Fibroblast of villous mesenchyme (primary cell): ENCODE measurements around the gene PPP1R9B. TPM values are rescaled to one million over a fixed set of nuclear protein-coding genes. Genes with fewer than 3 reads are reported as not detected.

ENCODE experiments used
- DNase-seq: peaks from one replicate; pipeline ENCODE4 v3.0.0-alpha.2; 2010; ENCODE audit warnings: low read depth
- H3K4me3 ChIP-seq: 2 replicates; pipeline ENCODE4 v1.5.1; 2011; ENCODE audit warnings: low read depth, mild to moderate bottlenecking, low read length
- CTCF ChIP-seq: IDR thresholded peaks from 2 replicates; pipeline ENCODE4 v1.5.1; 2012; ENCODE audit warnings: low read depth, mild to moderate bottlenecking, low read length; ENCODE audit not compliant: insufficient read depth
- total RNA-seq: library from RNA; depleted of rRNA; stranded (reverse); fragments of >200 nt; gene quantifications from 2 replicates; pipeline ENCODE4 v1.2.3, GENCODE V29; 2012

Gene PPP1R9B
- total RNA-seq, 1 donor, result 47.1 TPM

- TF ChIP-seq CTCF, result no peak
- peak; percentile 50 for DNase-seq
- H3K4me3 ChIP-seq, result no peak overlapping the region
These were observed 26.7 kb downstream of the PPP1R9B start for GRCh38 chr17:50123649-50124349.

- TF ChIP-seq CTCF, result no peak
- no peak for DNase-seq
- no peak overlapping the region for H3K4me3 ChIP-seq
These were observed 27.5 kb downstream of the PPP1R9B start for GRCh38 chr17:50122945-50123344.

- DNase-seq, result no peak
- no peak for TF ChIP-seq CTCF
- H3K4me3 ChIP-seq, result no peak overlapping the region
These were observed 29.8 kb downstream of the PPP1R9B start for GRCh38 chr17:50120475-50121253.

GRCh38 chr17:50118828-50119218 is 31.7 kb downstream of the PPP1R9B start:
- no peak for DNase-seq
- TF ChIP-seq CTCF, result no peak
- H3K4me3 ChIP-seq, result no peak overlapping the region

GRCh38 chr17:50118076-50118827 is 32.2 kb downstream of the PPP1R9B start:
- TF ChIP-seq CTCF, result no peak
- no peak for DNase-seq
- H3K4me3 ChIP-seq, result no peak overlapping the region

GRCh38 chr17:50117202-50118051 is 33.0 kb downstream of the PPP1R9B start:
- H3K4me3 ChIP-seq, result no peak overlapping the region
- peak; percentile 62 for TF ChIP-seq CTCF
- peak; percentile 56 for DNase-seq
